Measurements from ENCODE around the gene ATRNL1.

Gene ATRNL1

GRCh38 chr10:115129752-115130151 lies 36.6 kb downstream of the ATRNL1 start:
- H3K27me3 ChIP-seq, result no peaks in the 10 kb centered on the region
- H3K9me3 ChIP-seq, result no peaks in the 10 kb centered on the region
- no peak overlapping the region for H3K4me3 ChIP-seq (ENCODE audit: low read depth in 1 of 2, low read length in 1 of 2)
- no peak for TF ChIP-seq CTCF (IDR thresholded peaks at IDR 0.05)
- H3K36me3 ChIP-seq, result no peaks in the 10 kb centered on the region
- no peaks in the 10 kb centered on the region for H3K4me1 ChIP-seq (ENCODE audit: control insufficient read depth in 1 of 2, insufficient read depth in 1 of 2, low read depth in 1 of 2, low read length in 1 of 2)
- no peak overlapping the region for H3K27ac ChIP-seq

- H3K9me3 ChIP-seq, result no peaks in the 10 kb centered on the region
- H3K36me3 ChIP-seq, result no peaks in the 10 kb centered on the region
- TF ChIP-seq CTCF (IDR thresholded peaks at IDR 0.05), result no peak
- H3K4me1 ChIP-seq (ENCODE audit: control insufficient read depth in 1 of 2, insufficient read depth in 1 of 2, low read depth in 1 of 2, low read length in 1 of 2), result no peaks in the 10 kb centered on the region
- H3K27me3 ChIP-seq, result no peaks in the 10 kb centered on the region
- H3K27ac ChIP-seq, result no peak overlapping the region
- no peak overlapping the region for H3K4me3 ChIP-seq (ENCODE audit: low read depth in 1 of 2, low read length in 1 of 2)
Measured at GRCh38 chr10:115136616-115137015, 43.5 kb downstream of the ATRNL1 start.

GRCh38 chr10:115141254-115141653 lies 48.1 kb downstream of the ATRNL1 start:
- no peaks in the 10 kb centered on the region for H3K36me3 ChIP-seq

GRCh38 chr10:115157357-115157756 lies 64.2 kb downstream of the ATRNL1 start:
- no peaks in the 10 kb centered on the region for H3K9me3 ChIP-seq
- H3K4me3 ChIP-seq (ENCODE audit: low read depth in 1 of 2, low read length in 1 of 2), result no peak overlapping the region
- H3K27me3 ChIP-seq, result peaks cover 8% of the 10 kb centered on the region
- no peak for TF ChIP-seq CTCF (IDR thresholded peaks at IDR 0.05)
- no peak overlapping the region for H3K27ac ChIP-seq
- no peaks in the 10 kb centered on the region for H3K36me3 ChIP-seq
- H3K4me1 ChIP-seq (ENCODE audit: control insufficient read depth in 1 of 2, insufficient read depth in 1 of 2, low read depth in 1 of 2, low read length in 1 of 2), result no peaks in the 10 kb centered on the region

More at GRCh38 chr10:115141254-115141653, 48.1 kb downstream of the ATRNL1 start:
- no peaks in the 10 kb centered on the region for H3K4me1 ChIP-seq (ENCODE audit: control insufficient read depth in 1 of 2, insufficient read depth in 1 of 2, low read depth in 1 of 2, low read length in 1 of 2)
- no peak overlapping the region for H3K4me3 ChIP-seq (ENCODE audit: low read depth in 1 of 2, low read length in 1 of 2)
- TF ChIP-seq CTCF (IDR thresholded peaks at IDR 0.05), result no peak
- H3K27ac ChIP-seq, result no peak overlapping the region
- no peaks in the 10 kb centered on the region for H3K9me3 ChIP-seq
- no peaks in the 10 kb centered on the region for H3K27me3 ChIP-seq

- no peak overlapping the region for H3K4me3 ChIP-seq (ENCODE audit: low read depth in 1 of 2, low read length in 1 of 2)
- no peaks in the 10 kb centered on the region for H3K27me3 ChIP-seq
- no peaks in the 10 kb centered on the region for H3K36me3 ChIP-seq
- TF ChIP-seq CTCF (IDR thresholded peaks at IDR 0.05), result no peak
- H3K27ac ChIP-seq, result no peak overlapping the region
- peaks cover 0 to 5% of the 10 kb centered on the region in 2 experiments for H3K4me1 ChIP-seq (ENCODE audit: control insufficient read depth in 1 of 2, insufficient read depth in 1 of 2, low read depth in 1 of 2, low read length in 1 of 2)
- no peaks in the 10 kb centered on the region for H3K9me3 ChIP-seq
Measured at GRCh38 chr10:115163129-115163528, 70.0 kb downstream of the ATRNL1 start.

GRCh38 chr10:115164220-115164619 lies 71.1 kb downstream of the ATRNL1 start:
- H3K27me3 ChIP-seq, result no peaks in the 10 kb centered on the region
- H3K27ac ChIP-seq, result no peak overlapping the region
- no peak overlapping the region for H3K4me3 ChIP-seq (ENCODE audit: low read depth in 1 of 2, low read length in 1 of 2)
- H3K36me3 ChIP-seq, result no peaks in the 10 kb centered on the region
- no peaks in the 10 kb centered on the region for H3K9me3 ChIP-seq
- no peak for TF ChIP-seq CTCF (IDR thresholded peaks at IDR 0.05)
- peaks cover 0 to 5% of the 10 kb centered on the region in 2 experiments for H3K4me1 ChIP-seq (ENCODE audit: control insufficient read depth in 1 of 2, insufficient read depth in 1 of 2, low read depth in 1 of 2, low read length in 1 of 2)
